Measurements from ENCODE around the gene NCK1. TPM values are rescaled to one million over a fixed set of nuclear protein-coding genes. Genes with fewer than 3 reads are reported as not detected.

Gene NCK1
- total and polyA plus RNA-seq, 2 of the 13 experiments (the other 11 are each of a cell fraction or from before 2014, with no cell fraction given), result 14.7 to 30.4 TPM

- CTCF ChIA-PET (ENCODE audit: low intra/inter-chr PET ratio, low total read pairs), result no interaction called here
Observed at GRCh38 chr3:136910697-136911096, 48.7 kb downstream of the NCK1 start.

More at GRCh38 chr3:136910697-136911096, 48.7 kb downstream of the NCK1 start:
- Histone ChIP-seq H3K27ac (ENCODE audit: extremely low read length, insufficient read depth, low read length) (no peak overlapping the region), H3K79me2 (ENCODE audit: insufficient read depth, low read length) (peaks cover 88% of the 10 kb centered on the region), H3K27me3 (ENCODE audit: control insufficient read depth in 1 of 2, insufficient read depth in 2 of 2, low read length in 2 of 2) (no peaks in the 10 kb centered on the region), H2AFZ (ENCODE audit: low read length) (no peak overlapping the region), H3K4me1 (ENCODE audit: insufficient read depth, low read length) (peaks cover 14% of the 10 kb centered on the region), H3K9ac (ENCODE audit: insufficient read depth, low read depth, low read length) (no peak overlapping the region), H3K36me3 (replicated peaks in 1 of 2; ENCODE audit: control insufficient read depth in 1 of 2, insufficient read depth in 2 of 2, low read length in 2 of 2) (no peaks in the 10 kb centered on the region), H3K9me3 (ENCODE audit: low read length) (no peaks in the 10 kb centered on the region), H4K20me1 (ENCODE audit: insufficient read depth, low read length) (peaks cover 15% of the 10 kb centered on the region), H3K4me2 (ENCODE audit: low read depth, low read length) (no peak overlapping the region), H3K4me3 (replicated peaks in 1 of 3; ENCODE audit: insufficient read depth in 1 of 3, low read depth in 2 of 3, low read length in 3 of 3) (no peak overlapping the region)
- FAIRE-seq (no peak), ATAC-seq (no peak), DNase-seq (ENCODE audit: low spot score) (no peak)
- intact Hi-C loops (cut with micrococcal nuclease; ENCODE audit: unreplicated experiment) (no loop called here), in situ Hi-C loops (cut with HindIII; ENCODE audit: extremely low pct_ligation_motif_present, low pct_unique_long_range_greater_than_20kb) (no loop called here)
- POLR2A ChIA-PET, result no interaction called here
- TF ChIP-seq PREB (CRISPR knock-in tag; IDR thresholded peaks at IDR 0.05) (no peak), ZBTB37 (CRISPR knock-in tag; IDR thresholded peaks at IDR 0.05) (no peak), NFATC3 (CRISPR knock-in tag; IDR thresholded peaks at IDR 0.05) (no peak), POLR2G (IDR thresholded peaks at IDR 0.05; ENCODE audit: low read depth, low read length) (no peak), ELK4 (CRISPR knock-in tag; IDR thresholded peaks at IDR 0.05; ENCODE audit: borderline replicate concordance) (no peak), ZNF646 (CRISPR knock-in tag; IDR thresholded peaks at IDR 0.05) (no peak), PHF20 (CRISPR knock-in tag; IDR thresholded peaks at IDR 0.05) (no peak)
- WGBS (ENCODE audit: low lambda C conversion rate), result 97% methylated on average over 2 of the region's 2 CpGs
- BruUV-seq (replicated peaks), result no TSS peak
